CD4-positive, alpha-beta T cell (primary cell): ENCODE data around the gene CD200. TPM values are rescaled to one million over a fixed set of nuclear protein-coding genes. Genes with fewer than 3 reads are reported as not detected.

Source experiments
- ATAC-seq: fragments of 200-7000 bp; cut with Tn5 transposase; one replicate; pipeline ENCODE4 v1.10.0; 2022; ENCODE audit warnings: mild to moderate bottlenecking; ENCODE audit not compliant: poor library complexity
- CTCF ChIA-PET: fragments of 350-600 bp; sonication (Branson Sonifier 250); formaldehyde crosslinking; loops from one replicate; lab custom pipeline; 2021; ENCODE audit warnings: antibody characterized with exemption, inconsistent platforms; lab: Charles Lee
- POLR2A ChIA-PET: fragments of 350-600 bp; sonication (Branson Sonifier 250); formaldehyde crosslinking; loops from one replicate; lab custom pipeline; 2021; ENCODE audit warnings: antibody characterized with exemption, inconsistent platforms; lab: Charles Lee
- DNase-seq, 14 experiments: peaks; one replicate each; pipeline ENCODE4 v3.0.0-alpha.2; 2013 to 2020; ENCODE audit warnings: mixed read lengths in 2 of 14
- H3K27ac ChIP-seq, 2 donors: one replicate each; pipeline versions ENCODE4 v1.5.1 to v1.7.0; 2013; ENCODE audit warnings: low read length in 2 of 2, low read depth in 1 of 2, mild to moderate bottlenecking in 1 of 2
- H3K27me3 ChIP-seq, 2 experiments: 1 replicate in 1 of 2; 2 replicates in 1 of 2; pipeline versions ENCODE4 v1.6.1 to v1.7.0; 2013; ENCODE audit warnings: low read length in 2 of 2, control low read depth in 1 of 2, mild to moderate bottlenecking in 1 of 2, moderate library complexity in 1 of 2; ENCODE audit not compliant: insufficient read depth in 2 of 2, control insufficient read depth in 1 of 2
- H3K36me3 ChIP-seq: one replicate; pipeline ENCODE4 v1.6.1; 2013; ENCODE audit warnings: low read length, control low read depth; ENCODE audit not compliant: insufficient read depth
- H3K4me1 ChIP-seq: one replicate; pipeline ENCODE4 v1.6.1; 2013; ENCODE audit warnings: low read length, control low read depth; ENCODE audit not compliant: insufficient read depth
- H3K4me3 ChIP-seq: one replicate; pipeline ENCODE4 v1.5.1; 2013; ENCODE audit warnings: mild to moderate bottlenecking, low read length, moderate library complexity
- H3K9me3 ChIP-seq, 2 experiments: 1 replicate in 1 of 2; 2 replicates in 1 of 2; pipeline versions ENCODE4 v1.6.1 to v1.7.0; 2013; ENCODE audit warnings: low read length in 2 of 2, mild to moderate bottlenecking in 2 of 2, control low read depth in 1 of 2, moderate library complexity in 1 of 2; ENCODE audit not compliant: control insufficient read depth in 1 of 2, insufficient read depth in 1 of 2
- H3K27ac Mint-ChIP-seq: one replicate; pipeline ENCODE4 v1.8.0; 2020; ENCODE audit warnings: mixed read lengths
- H3K27me3 Mint-ChIP-seq: one replicate; pipeline ENCODE4 v1.8.0; 2021; ENCODE audit warnings: mixed read lengths
- H3K36me3 Mint-ChIP-seq: one replicate; pipeline ENCODE4 v1.8.0; 2021; ENCODE audit warnings: low read depth, mixed read lengths
- H3K4me1 Mint-ChIP-seq: one replicate; pipeline ENCODE4 v1.8.0; 2021; ENCODE audit warnings: low read depth, mixed read lengths
- H3K4me3 Mint-ChIP-seq: one replicate; pipeline ENCODE4 v1.8.0; 2020; ENCODE audit warnings: mild to moderate bottlenecking, mixed read lengths
- H3K9me3 Mint-ChIP-seq: one replicate; pipeline ENCODE4 v1.8.0; 2020; ENCODE audit warnings: mixed read lengths
- intact Hi-C, 2 experiments: fragments of 100-400 bp; cut with DNase I in 1 of 2; cut with micrococcal nuclease in 1 of 2; formaldehyde crosslinking; loops; one replicate each; pipeline versions ENCODE4 v1.15.1 to v1.9.0; 2023 to 2025; cut with DNase I, micrococcal nuclease
- total RNA-seq, 174 experiments: library from RNA in 2 of 174; stranded (reverse) in 2 of 174; gene quantifications; one replicate each; pipeline ENCODE4 v1.2.3 and lab custom pipeline; 2021 to 2026
- TF ChIP-seq, protein P1 (sequence below): fragments of 200-600 bp; IDR thresholded peaks from one replicate; pipeline ENCODE4 v1.8.0; 2022; ENCODE audit warnings: antibody characterized with exemption, mild to moderate bottlenecking

The CD200 gene
- total RNA-seq, 2 experiments from 2014 or later = 5.2 to 6.9 TPM

DNA sequence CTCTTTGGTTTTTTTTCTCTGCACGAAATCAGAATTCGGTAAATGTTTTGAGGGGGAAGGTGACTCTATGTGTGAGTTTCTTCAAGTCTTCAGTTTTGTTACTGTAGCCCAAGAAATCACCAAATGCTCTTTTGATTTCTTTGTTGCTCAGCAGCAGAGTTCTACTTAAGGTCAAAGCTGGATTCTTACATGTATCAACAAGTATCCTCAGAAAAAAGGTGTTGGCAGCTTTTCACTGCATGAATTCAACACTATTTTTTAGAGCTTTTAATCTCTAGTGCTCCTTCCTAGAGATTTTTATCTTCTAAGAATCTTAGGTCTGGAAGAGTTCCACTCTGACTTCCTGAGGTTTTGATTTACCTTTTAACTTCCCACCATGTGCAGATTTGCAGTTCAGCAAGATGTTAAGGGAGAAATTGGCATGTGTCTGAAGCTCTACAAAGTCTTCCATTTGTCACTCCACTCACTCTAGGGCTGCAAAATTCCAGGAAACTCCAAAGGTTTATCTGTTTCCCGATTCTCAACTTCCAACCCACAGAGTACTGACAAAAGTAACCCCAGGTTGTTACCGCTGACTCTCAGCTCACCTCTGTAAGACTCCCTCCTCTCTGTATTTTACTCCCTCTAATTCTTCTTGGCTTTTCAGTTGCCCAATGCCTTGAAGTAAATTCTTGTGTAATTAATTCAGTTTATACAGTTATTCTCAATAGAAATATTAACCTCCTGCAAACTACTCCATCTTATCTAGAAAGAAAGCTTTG lies 13.3 kb upstream of the CD200 start:
- DNase-seq = no peak
- H3K27me3 Mint-ChIP-seq = no peaks in the 10 kb centered on the region
- ChIA-PET POLR2A (interaction anchor here (0.8 to 1.7 kb wide), 3 partner anchors 11 to 208 kb away, joined by 3 to 4 read pairs (median 4); no protein-coding TSS in a partner anchor), CTCF (interaction anchor here (1.6 kb wide), 1 partner anchor 208 kb away, joined by 3 read pairs; no protein-coding TSS in a partner anchor)
- intact Hi-C loops = no loop called here
- H3K36me3 Mint-ChIP-seq = no peaks in the 10 kb centered on the region
- H3K9me3 ChIP-seq = no peaks in the 10 kb centered on the region
- H3K4me3 ChIP-seq = no peak overlapping the region
- no peaks in the 10 kb centered on the region for H3K4me1 Mint-ChIP-seq
- H3K27me3 ChIP-seq = no peaks in the 10 kb centered on the region
- H3K27ac ChIP-seq = no peak overlapping the region
- no peaks in the 10 kb centered on the region for H3K9me3 Mint-ChIP-seq
- H3K27ac Mint-ChIP-seq = no peak overlapping the region
- no peak for ATAC-seq
- H3K4me1 ChIP-seq = no peaks in the 10 kb centered on the region
- H3K4me3 Mint-ChIP-seq = no peak overlapping the region
- H3K36me3 ChIP-seq = no peaks in the 10 kb centered on the region
- TF ChIP-seq, protein P1, sequence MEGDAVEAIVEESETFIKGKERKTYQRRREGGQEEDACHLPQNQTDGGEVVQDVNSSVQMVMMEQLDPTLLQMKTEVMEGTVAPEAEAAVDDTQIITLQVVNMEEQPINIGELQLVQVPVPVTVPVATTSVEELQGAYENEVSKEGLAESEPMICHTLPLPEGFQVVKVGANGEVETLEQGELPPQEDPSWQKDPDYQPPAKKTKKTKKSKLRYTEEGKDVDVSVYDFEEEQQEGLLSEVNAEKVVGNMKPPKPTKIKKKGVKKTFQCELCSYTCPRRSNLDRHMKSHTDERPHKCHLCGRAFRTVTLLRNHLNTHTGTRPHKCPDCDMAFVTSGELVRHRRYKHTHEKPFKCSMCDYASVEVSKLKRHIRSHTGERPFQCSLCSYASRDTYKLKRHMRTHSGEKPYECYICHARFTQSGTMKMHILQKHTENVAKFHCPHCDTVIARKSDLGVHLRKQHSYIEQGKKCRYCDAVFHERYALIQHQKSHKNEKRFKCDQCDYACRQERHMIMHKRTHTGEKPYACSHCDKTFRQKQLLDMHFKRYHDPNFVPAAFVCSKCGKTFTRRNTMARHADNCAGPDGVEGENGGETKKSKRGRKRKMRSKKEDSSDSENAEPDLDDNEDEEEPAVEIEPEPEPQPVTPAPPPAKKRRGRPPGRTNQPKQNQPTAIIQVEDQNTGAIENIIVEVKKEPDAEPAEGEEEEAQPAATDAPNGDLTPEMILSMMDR = no peak

DNA sequence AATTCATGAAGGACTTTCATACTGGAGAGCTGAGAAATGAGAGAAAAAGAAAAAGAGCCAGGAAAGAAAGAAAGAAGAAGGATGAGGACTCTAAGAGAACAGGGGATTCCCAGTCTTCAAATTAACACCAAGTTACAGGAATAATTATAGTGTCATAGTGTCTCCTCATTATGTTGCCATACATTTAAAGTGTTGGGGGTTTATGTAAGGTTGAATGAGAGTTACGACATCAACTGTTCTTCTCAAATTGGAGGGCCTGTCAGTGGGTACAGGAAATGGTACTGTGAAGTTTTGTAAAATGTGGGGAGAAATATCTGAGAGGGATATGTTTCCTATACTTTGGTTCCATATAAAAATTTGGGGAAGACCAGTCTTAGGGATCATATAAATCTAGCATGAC lies 12.3 kb upstream of the CD200 start:
- DNase-seq (no peak), ATAC-seq (no peak)
- no peaks in the 10 kb centered on the region for H3K27me3 ChIP-seq
- H3K9me3 ChIP-seq = no peaks in the 10 kb centered on the region
- POLR2A ChIA-PET = interaction anchor here (1.1 kb wide), 1 partner anchor 209 kb away, joined by 3 read pairs; no protein-coding TSS in a partner anchor
- H3K36me3 ChIP-seq = no peaks in the 10 kb centered on the region
- no peak overlapping the region for H3K27ac ChIP-seq
- TF ChIP-seq, protein P1 = no peak
- H3K4me3 ChIP-seq = no peak overlapping the region
- Mint-ChIP-seq H3K4me3 (no peak overlapping the region), H3K36me3 (no peaks in the 10 kb centered on the region), H3K27me3 (peaks cover 4% of the 10 kb centered on the region), H3K4me1 (no peaks in the 10 kb centered on the region), H3K9me3 (no peaks in the 10 kb centered on the region), H3K27ac (no peak overlapping the region)
- H3K4me1 ChIP-seq = no peaks in the 10 kb centered on the region
- CTCF ChIA-PET = interaction anchor here (1.6 kb wide), 1 partner anchor 209 kb away, joined by 3 read pairs; no protein-coding TSS in a partner anchor
- intact Hi-C loops = no loop called here

DNA sequence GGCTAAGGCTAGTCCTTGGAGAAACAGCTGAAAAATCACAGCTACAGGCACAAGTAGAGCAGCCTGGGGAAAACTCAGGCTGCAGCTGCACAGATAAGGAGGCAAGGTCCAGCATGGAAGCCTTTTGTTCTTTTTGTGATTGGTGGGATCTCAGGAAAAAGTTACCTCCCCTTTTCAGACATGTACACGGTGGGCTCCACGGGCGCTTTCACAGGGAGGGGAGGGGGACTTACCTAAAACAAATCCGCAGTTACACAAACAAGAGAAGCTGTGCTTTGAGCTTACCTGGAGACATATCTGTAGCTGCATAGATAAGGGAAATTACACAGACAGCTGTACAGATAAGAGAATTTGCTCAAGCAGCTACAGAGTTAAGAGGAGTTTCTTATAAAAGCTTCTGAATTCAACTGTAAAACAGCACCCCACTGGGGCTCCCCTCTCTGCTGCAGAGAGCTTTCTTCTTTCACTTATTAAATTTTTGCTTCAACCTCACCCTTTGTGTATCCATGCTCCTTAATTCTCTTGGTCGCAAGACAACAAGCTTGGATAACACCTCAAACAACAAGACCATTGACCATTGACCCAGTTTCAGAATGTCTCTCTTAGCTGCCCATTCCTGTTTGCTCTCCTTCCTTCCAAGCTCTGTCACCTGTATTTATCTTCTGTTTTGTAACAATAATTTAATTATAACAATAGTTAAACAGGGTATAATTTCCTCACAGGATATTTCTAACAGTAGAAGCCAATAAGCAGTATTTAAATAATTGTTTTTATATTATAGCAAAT lies 10.9 kb upstream of the CD200 start:
- H3K27me3 Mint-ChIP-seq = peaks cover 4% of the 10 kb centered on the region
- CTCF ChIA-PET = interaction anchor here (1.2 to 1.9 kb wide), 2 partner anchors 18 to 180 kb away, joined by 3 to 4 read pairs; no protein-coding TSS in a partner anchor
- no peak overlapping the region for H3K27ac ChIP-seq
- no peaks in the 10 kb centered on the region for H3K9me3 Mint-ChIP-seq
- H3K36me3 Mint-ChIP-seq = no peaks in the 10 kb centered on the region
- H3K4me3 ChIP-seq = no peak overlapping the region
- intact Hi-C loops = no loop called here
- H3K4me1 ChIP-seq = no peaks in the 10 kb centered on the region
- DNase-seq = no peak
- H3K27me3 ChIP-seq = no peaks in the 10 kb centered on the region
- POLR2A ChIA-PET = interaction anchor here (0.9 kb wide), 1 partner anchor 11 kb away, joined by 4 read pairs; the partner anchor contains the start of gene CD200
- TF ChIP-seq, protein P1 = no peak
- H3K9me3 ChIP-seq = no peaks in the 10 kb centered on the region
- H3K4me3 Mint-ChIP-seq = no peak overlapping the region
- no peak for ATAC-seq
- no peaks in the 10 kb centered on the region for H3K4me1 Mint-ChIP-seq
- H3K27ac Mint-ChIP-seq = no peak overlapping the region
- H3K36me3 ChIP-seq = no peaks in the 10 kb centered on the region
